GM12865 (cell line): ENCODE measurements around the gene GRID2.

ENCODE experiments used
- DNase-seq: peaks from one replicate; pipeline ENCODE4 v3.0.0; 2010; ENCODE audit warnings: low read depth
- H3K4me3 ChIP-seq: 2 replicates; pipeline ENCODE4 v1.5.1; 2011; ENCODE audit warnings: mild to moderate bottlenecking, low read depth, low read length, control low read depth
- CTCF ChIP-seq: IDR thresholded peaks from 2 replicates; pipeline ENCODE4 v1.5.1; 2011; ENCODE audit warnings: low read length, control low read depth, low read depth, inconsistent platforms; ENCODE audit not compliant: insufficient read depth; ENCODE audit errors: missing control alignments

The GRID2 gene

DNA sequence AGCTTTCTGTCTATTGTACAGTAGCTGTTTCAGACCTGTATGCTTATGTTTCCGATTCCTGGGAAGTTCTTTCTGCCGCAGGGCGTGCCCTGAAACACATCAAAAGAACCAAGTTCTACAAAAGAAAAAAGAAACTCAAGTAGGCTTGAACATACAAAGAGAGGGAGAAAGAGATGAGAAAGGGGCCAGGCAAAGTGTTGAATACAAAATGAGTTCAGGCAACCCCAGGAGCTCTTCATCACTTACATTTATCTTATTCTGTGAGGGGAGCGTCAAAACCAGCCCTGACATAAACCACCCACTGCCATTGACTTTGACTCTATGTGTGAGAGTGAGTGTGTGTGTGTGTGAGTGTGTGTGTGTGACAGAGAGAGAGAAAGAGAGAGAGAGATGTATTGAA is 1498.3 kb downstream of the GRID2 start:
- TF ChIP-seq CTCF = no peak
- no peak for DNase-seq
- no peak overlapping the region for H3K4me3 ChIP-seq

DNA sequence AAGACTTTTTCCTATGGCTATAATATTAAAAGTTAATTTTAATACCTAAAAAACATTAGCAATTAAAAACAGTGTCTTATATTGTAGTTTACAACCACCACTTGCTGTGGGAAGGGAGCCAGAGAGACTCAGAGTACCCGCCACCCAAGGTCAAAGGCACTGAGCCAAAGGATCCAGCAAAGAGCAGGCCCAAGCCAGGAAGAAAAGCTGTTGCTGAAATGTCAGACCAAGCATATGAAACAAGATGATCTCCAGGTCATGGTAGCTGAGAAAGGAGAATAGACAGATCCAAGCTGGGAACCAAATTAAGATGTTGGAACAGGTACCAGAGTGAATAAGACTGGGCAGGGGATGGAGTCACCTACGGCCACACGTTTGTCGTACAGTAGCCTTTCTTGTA is 1506.0 kb downstream of the GRID2 start:
- no peak for DNase-seq
- no peak for TF ChIP-seq CTCF

GRCh38 chr4:93810340-93810992 is 1506.7 kb downstream of the GRID2 start:
- no peak for DNase-seq
- no peak for TF ChIP-seq CTCF
- no peak overlapping the region for H3K4me3 ChIP-seq

More for the DNA sequence above, 1506.0 kb downstream of the GRID2 start:
- no peak overlapping the region for H3K4me3 ChIP-seq

DNA sequence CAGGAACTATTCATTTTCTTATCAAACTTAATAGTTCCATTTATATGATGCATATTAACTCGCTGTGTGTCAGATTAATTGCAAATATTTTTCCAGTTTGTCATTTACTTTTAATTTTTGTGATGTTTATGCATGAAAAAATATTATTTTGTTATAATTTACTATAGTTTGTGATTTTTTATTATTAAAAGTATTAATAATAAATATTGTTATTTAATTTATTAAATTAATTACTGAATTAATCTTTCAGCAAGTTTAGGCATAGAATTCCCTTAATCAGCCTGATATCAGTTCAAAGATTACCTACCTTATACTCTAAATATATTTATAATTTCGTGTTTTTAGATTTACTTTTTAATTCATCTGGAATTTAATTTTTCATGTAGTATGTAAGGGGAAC is 1509.3 kb downstream of the GRID2 start:
- no peak for TF ChIP-seq CTCF
- H3K4me3 ChIP-seq = no peak overlapping the region
- no peak for DNase-seq

DNA sequence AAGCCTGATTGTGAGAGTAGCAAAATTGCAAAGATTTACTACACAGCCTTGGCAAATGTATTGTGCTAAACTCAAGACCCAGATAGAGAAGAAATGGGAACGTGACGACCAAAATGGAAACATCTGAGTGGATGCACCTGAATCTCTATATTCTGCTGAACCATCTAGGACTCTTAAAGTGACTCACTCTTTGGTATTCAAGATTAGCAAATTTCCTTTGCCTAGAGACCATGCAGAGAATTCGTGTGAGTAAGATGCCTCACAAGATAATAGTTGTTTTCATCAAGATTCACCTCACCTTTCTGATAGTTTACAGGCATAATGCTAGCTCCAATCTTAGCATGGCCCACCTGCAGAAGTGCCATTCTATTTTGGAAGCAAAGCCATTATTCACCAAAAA is 1510.4 kb downstream of the GRID2 start:
- no peak for DNase-seq
- H3K4me3 ChIP-seq = no peak overlapping the region
- TF ChIP-seq CTCF = no peak

DNA sequence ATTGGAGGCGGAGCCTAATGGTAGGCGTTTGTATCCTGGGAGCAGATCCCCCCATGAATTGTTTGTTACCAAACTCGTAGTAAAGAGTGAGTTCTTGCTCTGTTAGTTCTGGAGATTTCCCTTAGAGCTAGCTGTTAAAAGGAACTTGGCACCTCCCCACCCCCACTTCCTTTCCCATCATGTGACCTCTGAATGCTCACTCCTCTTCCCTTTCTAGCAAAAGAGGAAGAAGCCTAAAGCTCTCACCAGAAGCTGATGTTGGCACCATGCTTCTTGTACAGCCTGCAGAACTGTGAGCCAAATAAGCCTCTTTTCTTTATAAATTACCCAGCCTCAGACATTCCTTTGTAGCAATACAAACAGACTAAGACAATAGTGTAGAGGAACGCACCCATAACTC is 1511.0 kb downstream of the GRID2 start:
- no peak overlapping the region for H3K4me3 ChIP-seq
- TF ChIP-seq CTCF = no peak
- DNase-seq = peak; percentile 10
